Activated CD4-positive, CD25-positive, alpha-beta regulatory T cell treated with anti-CD3 and anti-CD28 coated beads, Interleukin-2, amount 50 U/mL, for 16 hours (primary cell): ENCODE measurements around the gene ABAT.

Experiments used
- DNase-seq: peaks from one replicate; pipeline ENCODE4 v3.0.0-alpha.2; 2020; ENCODE audit warnings: low read depth, low spot score

Gene ABAT

GRCh38 chr16:8674413-8675022 lies at the start of gene ABAT:
ABAT (plus strand) TSS chr16:8674617; CDS start chr16:8735740, 61,123 bp downstream.
- DNase-seq: peak; percentile 73

DNA sequence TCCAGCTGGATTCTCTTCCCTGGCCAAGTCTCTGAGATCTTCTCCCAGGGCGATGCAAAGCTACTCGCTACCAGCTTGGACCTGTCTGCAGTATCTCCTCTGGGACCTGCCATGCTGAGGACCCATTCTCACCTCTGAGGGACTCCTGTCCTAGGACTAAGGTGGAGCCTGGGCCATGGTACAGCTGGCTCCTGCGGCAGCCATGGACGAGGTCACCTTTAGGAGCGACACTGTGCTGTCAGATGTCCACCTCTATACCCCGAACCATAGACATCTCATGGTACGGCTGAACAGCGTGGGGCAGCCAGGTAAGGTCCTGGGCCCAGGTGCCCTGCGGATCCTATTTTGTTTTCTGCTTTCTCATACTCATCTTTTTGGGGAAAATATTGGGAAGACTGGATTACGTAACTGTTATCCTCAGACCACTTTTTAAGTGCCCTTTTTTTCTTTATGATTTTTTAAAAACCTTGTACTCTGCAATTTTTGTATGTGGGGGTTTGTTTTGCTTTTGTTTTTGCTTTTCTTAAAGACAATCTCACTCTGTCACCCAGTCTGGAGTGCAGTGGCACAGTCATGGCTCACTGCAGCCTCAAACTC lies 48.8 kb upstream of the ABAT start:
- DNase-seq: no peak

DNA sequence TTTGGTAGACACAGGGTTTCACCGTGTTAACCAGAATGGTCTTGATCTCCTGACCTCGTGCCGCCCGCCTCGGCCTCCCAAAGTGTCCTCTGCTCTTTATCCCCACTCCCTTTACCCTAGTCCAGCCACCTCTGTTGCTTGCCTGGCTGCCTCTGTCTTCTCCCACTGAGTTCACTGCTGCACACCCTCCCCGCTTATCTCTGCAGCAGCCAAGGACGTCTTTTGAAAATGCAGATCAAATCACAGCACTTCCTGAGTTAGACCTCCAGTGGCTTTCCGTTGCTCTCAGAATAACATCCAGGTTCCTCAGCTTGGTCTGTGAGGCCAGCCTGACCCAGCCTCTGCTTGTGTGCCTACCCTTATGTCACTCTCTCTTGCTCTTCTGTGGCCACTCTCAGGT lies 47.5 kb upstream of the ABAT start:
- no peak for DNase-seq

DNA sequence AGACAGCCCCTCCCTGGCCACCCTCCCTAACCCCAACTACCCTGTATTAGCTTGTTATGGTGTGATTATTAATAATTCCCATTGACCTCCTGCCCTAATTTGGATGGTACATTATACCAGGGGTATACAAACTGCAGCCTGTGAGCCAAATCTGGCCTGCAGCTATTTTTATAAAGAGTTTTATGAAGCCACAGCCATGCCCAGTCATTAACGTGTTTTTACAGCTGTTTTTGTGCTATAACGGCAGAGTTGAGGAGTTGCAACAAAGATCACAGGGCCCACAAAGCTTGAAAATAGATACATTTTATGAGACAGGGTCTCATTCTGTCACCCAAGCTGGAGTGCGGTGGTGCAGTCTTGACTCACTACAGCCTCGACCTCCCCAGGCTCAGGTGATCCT lies 47.0 kb upstream of the ABAT start:
- no peak for DNase-seq

DNA sequence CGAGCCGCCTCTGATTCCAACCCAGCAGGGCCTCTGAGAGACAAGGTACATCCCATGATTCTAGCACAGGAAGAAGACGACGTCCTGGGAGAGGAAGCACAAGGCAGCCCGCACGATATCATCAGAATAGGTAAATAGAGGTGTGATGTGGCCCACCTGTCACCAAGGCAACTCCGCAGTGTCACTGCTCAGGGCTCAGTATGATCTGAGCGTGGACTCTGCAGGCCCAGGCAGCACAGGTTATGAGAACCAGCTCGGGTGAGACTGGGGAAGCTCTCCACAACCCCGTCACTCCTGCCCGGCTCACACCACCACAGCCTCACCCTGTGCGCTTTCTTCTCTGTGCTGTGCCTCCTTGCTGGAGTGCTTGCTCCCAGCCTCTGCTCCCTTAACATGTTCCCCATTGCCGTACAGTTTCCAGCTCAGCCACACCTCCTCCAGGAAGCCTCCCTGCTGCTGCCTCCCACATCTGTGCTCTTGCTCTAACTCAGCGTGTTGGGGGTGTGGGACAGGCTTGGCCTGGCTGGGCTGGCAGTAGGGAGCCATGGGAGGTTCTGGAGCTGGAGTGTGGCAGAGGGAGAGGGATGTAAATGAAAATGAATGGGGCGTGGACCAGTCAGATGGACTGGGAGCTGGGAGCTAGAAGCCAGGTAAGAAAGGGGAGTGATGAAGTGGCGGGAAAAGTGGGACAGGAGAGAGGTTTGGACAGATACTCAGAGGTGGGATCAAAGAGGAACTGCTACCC lies 45.3 kb upstream of the ABAT start:
- DNase-seq: no peak

DNA sequence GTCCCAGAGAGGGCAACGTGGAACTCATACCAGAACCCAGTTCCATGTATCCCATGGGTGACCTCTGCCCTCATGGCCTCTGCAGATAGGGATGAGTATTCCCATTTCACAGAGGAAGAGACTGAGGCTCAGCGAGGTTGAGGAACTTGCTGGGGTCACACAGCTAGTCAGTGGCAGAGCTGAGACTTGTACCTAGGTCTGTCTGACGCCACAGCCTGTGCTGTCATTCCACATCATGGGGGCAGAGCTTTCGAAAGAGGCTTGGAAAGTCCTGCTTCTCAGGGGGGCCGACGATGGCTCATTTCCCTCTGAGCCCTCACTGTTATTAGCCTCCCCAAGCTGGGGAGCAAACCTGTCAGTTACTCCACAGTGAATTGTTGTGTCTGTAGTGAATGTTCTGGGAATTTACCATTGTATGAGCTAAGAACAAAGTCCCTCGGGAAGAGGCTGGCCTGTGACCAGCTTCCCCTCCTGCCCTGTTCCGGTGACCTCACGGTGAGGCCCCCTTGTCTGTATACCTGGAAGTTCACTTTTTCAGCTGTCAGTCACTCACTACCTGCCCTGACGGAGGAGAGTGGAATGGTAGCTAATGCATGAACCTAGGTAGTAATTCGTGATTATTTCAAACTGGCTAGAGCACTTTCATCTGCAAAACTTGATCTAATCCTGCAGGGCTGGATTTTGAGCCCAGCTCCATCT lies 44.0 kb upstream of the ABAT start:
- no peak for DNase-seq

DNA sequence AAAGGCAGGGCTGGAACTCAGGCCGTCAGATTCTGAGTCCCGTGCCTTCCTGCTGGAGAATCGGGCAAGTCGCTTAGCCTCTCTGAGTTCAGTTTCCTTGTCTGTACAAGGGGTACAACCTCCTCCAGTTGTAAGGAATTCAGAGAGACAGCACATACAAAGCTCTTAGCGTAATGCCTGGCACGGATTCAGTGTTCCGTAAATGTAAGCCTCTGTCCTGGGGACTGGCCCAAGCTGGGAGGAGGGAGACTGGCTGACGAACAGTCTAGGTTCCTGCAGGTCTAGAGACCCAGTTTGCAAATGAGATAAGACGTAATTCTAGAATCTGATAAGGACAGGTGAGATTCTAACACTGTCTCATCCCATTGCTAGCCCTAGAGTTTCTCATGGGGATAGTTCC lies 43.0 kb upstream of the ABAT start:
- no peak for DNase-seq

DNA sequence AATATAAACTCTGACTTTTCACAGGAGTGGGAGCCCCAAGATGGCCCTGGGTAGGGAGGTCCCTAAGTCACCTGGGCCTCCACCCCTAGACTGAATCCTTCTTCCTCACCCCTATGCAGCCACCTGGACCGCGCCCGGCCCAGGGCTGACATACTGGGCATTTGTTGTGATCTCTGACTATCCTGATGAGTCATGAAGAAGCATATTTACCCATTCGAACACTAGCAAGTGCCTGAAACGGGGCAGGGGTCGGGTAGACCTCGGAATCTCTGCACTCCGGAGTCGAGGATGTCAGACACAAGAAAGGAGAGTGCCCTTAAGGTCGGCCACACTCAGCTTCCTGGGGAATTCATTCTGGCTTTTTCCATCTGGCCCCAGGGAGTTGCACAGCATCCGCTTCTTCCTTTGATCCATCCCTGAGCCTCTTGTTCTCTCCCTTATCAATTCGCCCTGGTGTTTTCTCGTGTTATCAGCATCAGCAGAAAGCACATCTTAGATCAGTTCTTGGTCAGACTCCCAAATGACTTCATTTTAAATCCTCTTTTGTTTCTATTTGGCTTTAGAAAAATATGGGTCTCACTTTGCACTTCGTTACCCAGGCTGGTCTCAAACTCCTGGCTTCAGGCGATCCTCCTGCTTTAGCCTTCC lies 42.5 kb upstream of the ABAT start:
- DNase-seq: no peak

- DNase-seq: no peak
These were observed 41.7 kb upstream of the ABAT start for GRCh38 chr16:8632675-8633182.

DNA sequence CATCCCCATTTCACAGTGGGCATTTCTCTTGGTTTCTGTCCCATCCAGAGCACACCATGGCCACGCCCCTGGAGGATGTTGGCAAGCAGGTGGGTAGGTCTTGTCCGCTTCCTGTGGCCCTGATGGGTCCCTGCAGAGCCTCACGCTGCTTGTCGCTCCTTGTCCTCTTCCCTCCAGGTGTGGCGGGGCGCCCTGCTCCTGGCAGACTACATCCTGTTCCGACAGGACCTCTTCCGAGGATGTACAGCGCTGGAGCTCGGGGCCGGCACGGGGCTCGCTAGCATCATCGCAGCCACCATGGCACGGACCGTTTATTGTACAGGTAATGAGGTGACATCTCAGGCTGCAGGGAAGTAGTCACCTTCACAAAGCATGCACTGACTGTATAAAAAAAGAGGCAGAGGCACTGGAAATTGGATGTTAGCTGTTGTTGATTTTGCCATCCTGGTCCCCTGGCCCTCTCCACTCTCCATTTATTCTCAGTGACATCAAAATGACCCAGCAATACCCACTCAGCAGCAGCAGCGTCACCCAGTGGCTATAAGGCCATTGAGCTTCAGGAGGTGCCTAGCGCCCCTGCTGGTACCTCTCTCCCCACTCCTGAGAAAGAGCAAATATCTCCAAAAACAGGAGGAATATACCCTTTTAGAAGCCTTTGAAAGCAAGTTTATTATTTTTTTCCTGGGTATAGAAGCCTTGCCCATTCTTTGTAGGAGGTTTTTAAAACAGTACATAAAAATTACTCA lies 39.3 kb upstream of the ABAT start:
- no peak for DNase-seq

DNA sequence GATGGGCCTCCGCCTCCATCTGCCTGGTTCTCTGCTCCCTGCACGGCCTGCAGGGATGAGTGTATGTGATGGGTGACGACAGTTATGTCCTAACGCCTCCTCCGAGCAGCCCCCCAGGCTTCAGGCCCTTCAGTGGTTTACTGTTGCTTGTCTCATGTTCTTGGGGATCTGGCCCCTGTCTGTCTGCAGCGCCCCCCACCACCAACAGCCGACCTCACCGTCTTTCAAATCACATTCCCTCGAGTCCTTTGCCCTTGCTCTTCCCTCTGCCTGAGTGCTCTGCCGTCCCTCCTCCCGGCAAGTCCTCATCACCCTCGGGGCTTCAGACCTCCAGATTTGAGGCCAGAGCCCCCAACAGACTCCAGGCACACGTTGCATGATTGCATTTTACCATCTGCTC lies 34.7 kb upstream of the ABAT start:
- DNase-seq: no peak

GRCh38 chr16:8641671-8642070 lies 32.7 kb upstream of the ABAT start:
- no peak for DNase-seq

GRCh38 chr16:8642146-8642545 lies 32.3 kb upstream of the ABAT start:
- DNase-seq: no peak

DNA sequence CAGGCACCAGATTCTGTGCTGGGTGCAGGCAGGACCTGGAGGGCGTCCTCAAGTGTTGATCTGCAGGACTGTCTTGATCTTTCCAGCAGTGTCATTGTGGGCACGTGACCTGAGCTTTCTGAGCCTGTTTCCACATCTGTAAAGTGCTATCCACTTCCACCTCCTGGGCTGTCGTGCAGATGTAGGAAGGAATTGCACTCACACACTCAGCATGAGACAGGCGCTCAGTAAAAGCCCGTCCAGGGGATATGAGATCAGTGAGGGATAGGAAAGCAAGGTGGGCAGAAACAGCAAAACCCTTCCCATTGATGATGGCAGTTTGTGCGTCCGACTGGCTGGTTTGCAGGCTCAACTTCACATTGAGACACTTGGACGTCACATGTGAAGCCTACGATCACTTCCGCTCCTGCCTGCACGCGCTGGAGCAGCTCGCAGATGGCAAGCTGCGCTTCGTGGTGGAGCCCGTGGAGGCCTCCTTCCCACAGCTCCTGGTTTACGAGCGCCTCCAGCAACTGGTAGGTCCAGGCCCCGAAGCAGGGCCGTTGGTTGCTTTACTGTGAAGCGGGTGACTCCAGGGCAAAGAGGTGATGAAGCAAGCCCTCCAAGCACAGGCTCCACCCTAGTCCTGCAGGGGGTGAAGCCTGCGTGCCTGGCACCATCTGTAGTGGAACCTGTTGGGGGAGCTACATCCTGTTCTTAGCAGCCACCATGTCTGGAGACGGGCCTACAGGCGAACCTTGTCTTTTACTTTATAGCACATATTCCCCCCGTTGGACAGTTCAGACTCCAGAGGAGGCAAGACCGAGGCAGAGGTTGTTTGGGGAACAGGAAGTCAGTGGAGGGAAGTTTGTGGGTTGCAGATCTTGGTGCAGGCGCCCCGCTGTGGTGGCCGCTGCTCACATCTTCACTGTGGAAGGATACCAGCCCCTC lies 29.9 kb upstream of the ABAT start:
- DNase-seq: no peak

DNA sequence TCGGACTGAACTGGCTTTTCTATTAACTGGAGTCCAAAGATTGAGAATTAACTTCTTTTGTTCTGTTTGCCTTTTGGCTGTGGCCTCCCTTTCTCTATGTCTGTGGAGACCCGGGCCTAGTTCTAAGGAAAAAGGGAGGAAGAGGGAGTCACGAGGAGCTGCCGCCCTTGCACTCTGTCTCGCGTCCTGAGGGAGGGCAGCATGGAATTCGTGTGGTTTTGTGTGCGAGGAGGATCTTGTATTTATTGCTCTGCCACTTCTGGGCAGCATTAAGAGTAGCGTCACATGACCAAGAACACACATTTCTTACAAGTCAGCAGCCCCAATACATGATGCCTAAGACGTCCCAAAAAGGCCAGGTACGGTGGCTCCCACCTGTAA lies 29.3 kb upstream of the ABAT start:
- no peak for DNase-seq

DNA sequence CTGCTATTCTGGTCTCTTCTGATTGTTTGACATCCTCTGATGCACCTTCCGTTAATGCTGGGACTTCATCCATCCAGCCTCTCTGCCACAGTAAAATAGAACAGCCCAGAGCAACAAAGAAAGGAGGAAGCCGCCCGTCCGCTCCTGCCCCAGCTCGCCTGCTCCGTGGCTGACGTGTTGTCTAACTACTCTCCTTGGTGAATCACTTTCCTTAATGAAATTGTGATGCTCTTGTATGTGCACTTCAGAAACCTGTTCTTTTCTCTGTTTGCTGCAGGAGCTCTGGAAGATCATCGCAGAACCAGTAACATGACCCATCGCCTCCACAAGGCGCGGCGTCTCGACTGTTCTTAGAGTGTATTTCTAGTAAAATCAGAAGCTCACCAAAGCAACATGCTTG lies 28.6 kb upstream of the ABAT start:
- DNase-seq: no peak

DNA sequence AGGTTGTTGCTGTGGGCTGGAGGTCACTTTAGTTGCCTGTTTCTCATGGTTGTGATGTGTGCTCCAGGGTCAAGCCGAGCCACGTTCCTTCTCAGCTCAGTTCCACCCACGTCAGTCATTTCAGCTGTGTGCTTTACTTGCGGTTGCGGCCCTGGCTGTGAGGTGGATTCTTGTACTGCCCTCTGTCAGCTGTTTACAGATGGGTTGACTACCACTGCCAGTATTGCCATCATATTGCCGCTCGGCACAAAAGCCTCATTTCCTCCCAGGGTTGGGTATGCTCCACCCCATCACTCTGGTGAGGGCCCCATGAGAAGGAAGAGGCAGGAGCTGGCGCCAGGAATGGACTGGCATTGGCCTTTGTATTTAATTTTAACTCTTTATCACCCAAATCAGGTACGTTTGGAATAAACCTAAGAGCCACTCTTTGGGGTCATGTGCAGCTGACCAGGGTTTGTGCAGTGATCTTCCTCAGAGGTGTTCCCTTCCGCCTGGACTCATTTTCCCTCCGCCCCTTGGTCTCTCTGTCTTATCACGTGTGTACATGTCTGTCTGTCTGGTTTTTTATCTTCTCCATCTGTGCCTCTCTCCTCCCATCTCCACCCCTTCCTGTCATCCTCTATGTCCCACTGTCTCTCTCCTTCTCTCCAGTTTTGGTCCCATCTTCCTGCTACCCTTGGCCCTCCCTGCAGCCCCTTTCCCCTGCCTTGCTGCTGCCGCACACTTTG lies 27.9 kb upstream of the ABAT start:
- DNase-seq: no peak

DNA sequence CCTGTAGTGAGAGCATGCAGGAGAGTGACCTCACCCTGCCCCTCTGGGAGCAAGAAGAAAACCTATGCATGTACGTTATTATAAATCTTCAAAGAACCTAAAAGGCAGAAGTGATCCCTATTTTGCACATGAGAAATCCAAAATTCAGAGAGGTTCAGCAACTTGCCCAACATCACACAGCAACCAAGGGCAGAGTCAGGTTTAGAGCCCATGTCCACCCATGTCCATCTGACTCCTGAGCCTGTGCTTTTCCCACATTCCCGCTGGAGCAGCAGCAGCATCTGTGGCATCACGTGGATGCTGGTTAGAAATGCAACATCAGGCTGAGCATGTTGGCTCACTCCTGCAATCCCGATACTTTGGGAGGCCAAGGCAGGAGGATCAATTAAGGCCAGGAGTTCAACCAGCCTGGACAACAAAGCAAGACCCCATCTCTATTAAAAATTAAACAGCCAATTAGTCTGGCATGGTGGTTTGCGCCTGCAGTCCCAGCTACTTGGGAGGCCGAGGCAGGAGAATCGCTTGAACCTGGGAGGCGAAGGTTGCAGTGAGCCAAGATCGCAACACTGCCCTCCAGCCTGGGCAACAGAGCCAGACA lies 26.6 kb upstream of the ABAT start:
- no peak for DNase-seq

GRCh38 chr16:8648877-8649276 lies 25.5 kb upstream of the ABAT start:
- no peak for DNase-seq
